H1 (cell line): ENCODE results near the gene IYD. TPM values are rescaled to one million over a fixed set of nuclear protein-coding genes. Genes with fewer than 3 reads are reported as not detected.

Experiments used
- CTCF ChIA-PET: fragments of 300-600 bp; sonication (Branson Sonifier 250); formaldehyde crosslinking; loops from one replicate; lab custom pipeline; 2021; ENCODE audit not compliant: partially characterized antibody; lab: Charles Lee
- POLR2A ChIA-PET: fragments of 300-600 bp; sonication (Branson Sonifier 250); formaldehyde crosslinking; loops from one replicate; lab custom pipeline; 2021; ENCODE audit warnings: inconsistent platforms; ENCODE audit not compliant: partially characterized antibody; lab: Charles Lee
- DNase-seq, 2 experiments: peaks; one replicate each; pipeline versions ENCODE4 v3.0.0 to v3.0.0-alpha.2; 2010 to 2022; ENCODE audit warnings: low spot score in 2 of 2, low read depth in 1 of 2, mixed read lengths in 1 of 2
- FAIRE-seq: peaks from 2 replicates; lab custom pipeline; 2011; peaks lifted over from hg19 to GRCh38; lab: Jason Lieb, UNC
- H2AFZ ChIP-seq: 2 replicates; pipeline ENCODE4 v1.8.1; 2012; ENCODE audit warnings: low read length, inconsistent platforms
- H2AK5ac ChIP-seq: 2 replicates; pipeline ENCODE4 v1.6.1; 2013; ENCODE audit warnings: low read depth, low read length
- H2BK120ac ChIP-seq: replicated peaks from 2 replicates; pipeline ENCODE3; 2013; ENCODE audit warnings: low read depth, low read length, inconsistent platforms
- H2BK12ac ChIP-seq: 2 replicates; pipeline ENCODE4 v1.6.1; 2013; ENCODE audit warnings: low read depth, low read length
- H2BK15ac ChIP-seq: 2 replicates; pipeline ENCODE4 v1.6.1; 2013; ENCODE audit warnings: low read length
- H2BK20ac ChIP-seq: 2 replicates; pipeline ENCODE4 v1.6.1; 2013; ENCODE audit warnings: low read length
- H2BK5ac ChIP-seq: 2 replicates; pipeline ENCODE4 v1.6.1; 2013; ENCODE audit warnings: low read depth, low read length
- H3K14ac ChIP-seq: 2 replicates; pipeline ENCODE4 v1.6.1; 2013; ENCODE audit warnings: inconsistent platforms; ENCODE audit not compliant: insufficient read length
- H3K18ac ChIP-seq: 2 replicates; pipeline ENCODE4 v1.6.1; 2013; ENCODE audit warnings: low read length; ENCODE audit errors: extremely low read depth
- H3K23ac ChIP-seq: 2 replicates; pipeline ENCODE4 v1.6.1; 2013; ENCODE audit warnings: inconsistent platforms; ENCODE audit not compliant: insufficient read length
- H3K23me2 ChIP-seq: 2 replicates; pipeline ENCODE4 v1.6.1; 2013; ENCODE audit warnings: low read depth, low read length
- H3K27ac ChIP-seq: 2 replicates; pipeline ENCODE4 v1.6.1; 2011; ENCODE audit warnings: low read depth, low read length, inconsistent platforms
- H3K27me3 ChIP-seq, 4 experiments: replicated peaks in 1 of 4; 1 replicate in 1 of 4; 2 replicates in 3 of 4; pipeline versions ENCODE4 v1.6.1 to v1.8.1; 2011 to 2013; ENCODE audit warnings: low read length in 3 of 4, mild to moderate bottlenecking in 3 of 4, inconsistent platforms in 2 of 4, mixed read lengths in 2 of 4, moderate library complexity in 1 of 4; ENCODE audit not compliant: control insufficient read depth in 3 of 4, insufficient read depth in 3 of 4; ENCODE audit errors: extremely low read depth in 1 of 4
- H3K36me3 ChIP-seq, 4 experiments: 2 replicates each; pipeline versions ENCODE4 v1.6.1 to v1.8.1; 2011 to 2013; ENCODE audit warnings: mild to moderate bottlenecking in 4 of 4, low read length in 3 of 4, moderate library complexity in 2 of 4, control low read depth in 1 of 4, inconsistent platforms in 1 of 4; ENCODE audit not compliant: insufficient read depth in 4 of 4, control insufficient read depth in 2 of 4
- H3K4ac ChIP-seq: replicated peaks from 2 replicates; pipeline ENCODE3; 2013; ENCODE audit warnings: low read length, low read depth, mixed read lengths, inconsistent platforms; ENCODE audit not compliant: insufficient read length
- H3K4me1 ChIP-seq, 4 experiments: replicated peaks in 1 of 4; 1 replicate in 1 of 4; 2 replicates in 3 of 4; pipeline versions ENCODE4 v1.6.1 to v1.8.1; 2011 to 2013; ENCODE audit warnings: low read length in 3 of 4, inconsistent platforms in 2 of 4, mixed read lengths in 1 of 4; ENCODE audit not compliant: insufficient read depth in 4 of 4, control insufficient read depth in 3 of 4
- H3K4me2 ChIP-seq, 2 experiments: 2 replicates each; pipeline versions ENCODE4 v1.6.1 to v1.8.1; 2011 to 2013; ENCODE audit warnings: low read depth in 2 of 2, low read length in 2 of 2, control low read depth in 1 of 2, inconsistent platforms in 1 of 2, mild to moderate bottlenecking in 1 of 2; ENCODE audit not compliant: insufficient read depth in 1 of 2
- H3K4me3 ChIP-seq, 4 experiments: fragments of 200-600, 300-600 bp in 1 of 4; sonication (generic), shearing (Covaris generic), sonication (Bioruptor Twin) in 1 of 4; 2 replicates each; pipeline versions ENCODE4 v1.5.1 to v1.8.1; 2011 to 2016; ENCODE audit warnings: low read length in 4 of 4, low read depth in 3 of 4, control low read depth in 2 of 4, inconsistent platforms in 2 of 4, mild to moderate bottlenecking in 2 of 4, mixed read lengths in 1 of 4, moderate library complexity in 1 of 4; ENCODE audit not compliant: insufficient read depth in 2 of 4; ENCODE audit errors: extremely low read depth in 1 of 4
- H3K56ac ChIP-seq: replicated peaks from 2 replicates; pipeline ENCODE3; 2013; ENCODE audit warnings: low read depth, mild to moderate bottlenecking, mixed read lengths, low read length, inconsistent platforms; ENCODE audit not compliant: insufficient read length
- H3K79me1 ChIP-seq: 2 replicates; pipeline ENCODE4 v1.6.1; 2013; ENCODE audit warnings: low read depth, low read length, control low read depth
- H3K79me2 ChIP-seq, 2 experiments: 2 replicates each; pipeline versions ENCODE4 v1.6.1 to v1.8.1; 2012 to 2013; ENCODE audit warnings: low read length in 2 of 2, mild to moderate bottlenecking in 2 of 2, inconsistent platforms in 1 of 2; ENCODE audit not compliant: insufficient read depth in 2 of 2, control insufficient read depth in 1 of 2
- H3K9ac ChIP-seq, 4 experiments: replicated peaks in 1 of 4; 1 replicate in 1 of 4; 2 replicates in 3 of 4; pipeline versions ENCODE4 v1.6.1 to v1.8.1; 2011 to 2013; ENCODE audit warnings: low read depth in 3 of 4, low read length in 3 of 4, control low read depth in 2 of 4, mild to moderate bottlenecking in 2 of 4, moderate library complexity in 2 of 4, inconsistent platforms in 1 of 4; ENCODE audit errors: extremely low read depth in 1 of 4
- H3K9me3 ChIP-seq, 2 experiments: 2 replicates each; pipeline versions ENCODE4 v1.6.1 to v1.8.1; 2012 to 2013; ENCODE audit warnings: mild to moderate bottlenecking in 2 of 2, moderate library complexity in 2 of 2, control low read depth in 1 of 2, inconsistent platforms in 1 of 2, low read depth in 1 of 2, low read length in 1 of 2, mixed read lengths in 1 of 2; ENCODE audit not compliant: insufficient read depth in 2 of 2
- H4K20me1 ChIP-seq, 2 experiments: replicated peaks in 1 of 2; 2 replicates each; pipeline versions ENCODE3 to v1.8.1; 2011 to 2013; ENCODE audit warnings: inconsistent platforms in 2 of 2, low read length in 2 of 2, mild to moderate bottlenecking in 1 of 2; ENCODE audit not compliant: insufficient read depth in 2 of 2, control insufficient read depth in 1 of 2
- H4K5ac ChIP-seq: 2 replicates; pipeline ENCODE4 v1.6.1; 2013; ENCODE audit warnings: low read length, low read depth, mixed read lengths, inconsistent platforms; ENCODE audit not compliant: insufficient read length
- H4K8ac ChIP-seq: 2 replicates; pipeline ENCODE4 v1.8.0; 2013; ENCODE audit warnings: mild to moderate bottlenecking, moderate library complexity, low read length, inconsistent platforms; ENCODE audit not compliant: insufficient read depth; ENCODE audit errors: extremely low read depth
- H4K91ac ChIP-seq: replicated peaks from 2 replicates; pipeline ENCODE3; 2013; ENCODE audit warnings: low read length, mixed read lengths, inconsistent platforms; ENCODE audit not compliant: insufficient read length
- BACH1 ChIP-seq: IDR thresholded peaks from 2 replicates; pipeline ENCODE4 v1.6.1; 2012; ENCODE audit warnings: low read length, improper control_type of control experiment
- BRCA1 ChIP-seq: IDR thresholded peaks from 2 replicates; pipeline ENCODE4 v1.6.1; 2012; ENCODE audit warnings: low read depth, low read length, improper control_type of control experiment
- CTCF ChIP-seq, 3 experiments: IDR thresholded peaks; 1 replicate in 2 of 3; 2 replicates in 1 of 3; pipeline versions ENCODE4 v1.5.1 to v1.6.1; 2011; ENCODE audit warnings: low read length in 3 of 3, mild to moderate bottlenecking in 3 of 3, inconsistent platforms in 2 of 3, low read depth in 1 of 3, moderate library complexity in 1 of 3; ENCODE audit not compliant: insufficient read depth in 1 of 3; ENCODE audit errors: control extremely low read depth in 1 of 3
- HDAC2 ChIP-seq, 2 experiments: fragments of 300-600 bp in 1 of 2; sonication (generic) in 1 of 2; IDR thresholded peaks; 2 replicates each; pipeline ENCODE4 v1.6.1; 2011 to 2012; ENCODE audit warnings: low read depth in 2 of 2, low read length in 2 of 2, mild to moderate bottlenecking in 2 of 2, moderate library complexity in 2 of 2, borderline replicate concordance in 1 of 2, inconsistent platforms in 1 of 2
- MAX ChIP-seq: IDR thresholded peaks from 2 replicates; pipeline ENCODE4 v1.6.1; 2012; ENCODE audit warnings: inconsistent platforms
- RAD21 ChIP-seq, 2 experiments: IDR thresholded peaks in 1 of 2; conservative IDR thresholded peaks in 1 of 2; 2 replicates each; pipeline ENCODE4 v1.6.1; 2011; ENCODE audit warnings: low read depth in 2 of 2, low read length in 2 of 2, improper control_type of control experiment in 1 of 2, inconsistent platforms in 1 of 2, mild to moderate bottlenecking in 1 of 2, moderate library complexity in 1 of 2
- YY1 ChIP-seq: IDR thresholded peaks from 2 replicates; pipeline ENCODE4 v1.6.1; 2011; ENCODE audit warnings: low read depth, mild to moderate bottlenecking, low read length
- WGBS, 2 experiments: shearing (Covaris generic) in 1 of 2; methylation state at CpG; one replicate each; pipeline versions ENCODE4 v1.1.6 to v1.1.7; 2013 to 2015; ENCODE audit warnings: low lambda C conversion rate in 2 of 2, mixed read lengths in 2 of 2, inconsistent platforms in 1 of 2, low coverage in 1 of 2, missing lambda C conversion rate in 1 of 2; ENCODE audit not compliant: insufficient replicate concordance in 2 of 2, insufficient coverage in 1 of 2, insufficient read length in 1 of 2; ENCODE audit errors: extremely low coverage in 1 of 2, missing lambda C conversion rate in 1 of 2; 5-methylcytosine and 5-hydroxymethylcytosine counted together
- polyA plus RNA-seq, 7 experiments: library from polyadenylated mRNA; depleted of rRNA in 3 of 7; stranded (reverse) in 5 of 7; unstranded in 2 of 7; fragments of >200 nt in 5 of 7; fragments of 200-250 nt in 2 of 7; gene quantifications; 1 replicate in 5 of 7; 2 replicates in 1 of 7; 4 replicates in 1 of 7; pipeline versions ENCODE4 v1.2.1 to v1.2.3, GENCODE V29; 2011 to 2013; ENCODE audit warnings: missing spikeins in 2 of 7, mixed read lengths in 2 of 7
- total RNA-seq: library from RNA; stranded (reverse); fragmentation: NEBNext Ultra II Directional; extraction: Animal tissue kit (Norgen Biotek cat#: 25700); gene quantifications from 2 replicates; pipeline ENCODE4 v1.2.1, GENCODE V29; 2021
- TF ChIP-seq, protein P1 (sequence below): IDR thresholded peaks from 2 replicates; pipeline ENCODE4 v1.6.1; 2012; ENCODE audit warnings: inconsistent platforms

The IYD gene
- total and polyA plus RNA-seq, 2 of the 8 experiments (the other 6 are each of a cell fraction or from before 2014, with no cell fraction given) = not detected

DNA sequence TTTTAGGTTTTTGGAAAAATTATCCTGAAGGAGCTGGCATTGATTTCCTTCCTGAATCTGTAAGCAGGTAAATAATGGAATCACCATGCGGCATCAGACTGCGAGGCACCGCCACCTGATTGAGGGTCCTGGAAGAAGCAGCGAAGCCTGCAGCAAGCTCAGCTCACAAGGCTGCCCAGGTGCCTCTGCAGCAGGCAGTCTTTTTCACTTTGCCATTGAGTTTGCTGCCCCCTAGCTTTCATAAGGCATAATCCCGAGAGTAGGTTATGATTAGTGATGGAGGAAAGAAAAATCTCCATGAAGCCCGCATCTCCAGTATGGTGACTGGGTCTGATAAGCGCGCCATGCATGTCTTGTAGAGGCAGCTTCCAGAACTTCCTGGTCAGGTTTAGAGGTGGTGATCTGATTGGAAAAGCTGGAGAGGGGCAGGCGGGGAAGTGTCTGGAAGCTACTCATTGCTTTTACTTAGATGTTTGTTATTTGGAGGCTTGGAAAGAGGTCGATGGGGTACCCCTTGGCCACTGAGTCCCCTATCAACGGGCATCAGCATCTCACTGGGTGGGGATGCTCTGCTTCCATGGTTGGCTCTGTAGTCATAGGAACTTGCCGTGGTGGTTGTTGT, 26.7 kb downstream of the IYD start:
- peak; percentile 51 to 53 for DNase-seq
- no peaks in the 10 kb centered on the region for H3K36me3 ChIP-seq
- no peak for TF ChIP-seq BACH1
- TF ChIP-seq MAX = peak; percentile 83
- TF ChIP-seq YY1 = peak; percentile 65; the same call in 1 of the 2 replicates
- TF ChIP-seq BRCA1 = no peak
- peak; percentile 83 to 90 for TF ChIP-seq RAD21 (IDR thresholded peaks at IDR 0.05 in 1 of 2, conservative IDR thresholded peaks at IDR 0.05 in 1 of 2; ENCODE audit: low read depth in 2 of 2, low read length in 2 of 2)
- TF ChIP-seq CTCF (IDR thresholded peaks at IDR 0.05; ENCODE audit: control extremely low read depth in 1 of 3, insufficient read depth in 1 of 3, low read depth in 1 of 3, low read length in 3 of 3) = peak; percentile 43 to 79 (median 73)
- no peak for TF ChIP-seq HDAC2 (IDR thresholded peaks at IDR 0.05; ENCODE audit: borderline replicate concordance in 1 of 2, low read depth in 2 of 2, low read length in 2 of 2)
- TF ChIP-seq, protein P1, sequence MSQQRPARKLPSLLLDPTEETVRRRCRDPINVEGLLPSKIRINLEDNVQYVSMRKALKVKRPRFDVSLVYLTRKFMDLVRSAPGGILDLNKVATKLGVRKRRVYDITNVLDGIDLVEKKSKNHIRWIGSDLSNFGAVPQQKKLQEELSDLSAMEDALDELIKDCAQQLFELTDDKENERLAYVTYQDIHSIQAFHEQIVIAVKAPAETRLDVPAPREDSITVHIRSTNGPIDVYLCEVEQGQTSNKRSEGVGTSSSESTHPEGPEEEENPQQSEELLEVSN = peak; percentile 71
- TF ChIP-seq, all 59 proteins: peak for 5
- Histone ChIP-seq H4K91ac (no peak overlapping the region), H3K4me2 (no peak overlapping the region), H4K8ac (no peak overlapping the region), H3K79me2 (no peaks in the 10 kb centered on the region), H3K23ac (no peak overlapping the region), H3K56ac (no peak overlapping the region), H2BK12ac (no peak overlapping the region), H3K4me3 (no peak overlapping the region), H3K4ac (no peak overlapping the region), H3K9ac (no peak overlapping the region), H4K5ac (no peak overlapping the region), H3K27me3 (no peaks in the 10 kb centered on the region), H2AFZ (no peak overlapping the region; the same call in 1 of the 2 replicates), H2AK5ac (no peak overlapping the region), H4K20me1 (no peaks in the 10 kb centered on the region), H3K4me1 (no peaks in the 10 kb centered on the region; a peak in 1 of 7 replicates), H3K14ac (no peak overlapping the region), H3K27ac (no peak overlapping the region), H3K23me2 (no peaks in the 10 kb centered on the region), H2BK15ac (no peak overlapping the region), H3K18ac (no peak overlapping the region), H3K9me3 (no peaks in the 10 kb centered on the region), H2BK20ac (no peak overlapping the region), H2BK5ac (no peak overlapping the region), H3K79me1 (no peaks in the 10 kb centered on the region), H2BK120ac (no peak overlapping the region)
- POLR2A ChIA-PET = interaction anchor here (0.6 to 0.9 kb wide), 4 partner anchors 24 to 499 kb away, joined by 3 read pairs; partner anchors contain the start of gene MTHFD1L
- peak; percentile 90 for FAIRE-seq
- WGBS, 2 experiments = 65% methylated on average over 12 of the region's 12 CpGs; no CpG with 5 or more reads in 1 of the 2 experiments
- CTCF ChIA-PET = interaction anchor here (0.6 to 6.7 kb wide), 40 partner anchors 8 to 422 kb away, joined by 3 to 52 read pairs (median 5); no protein-coding TSS in a partner anchor
